ENCODE measurements around the gene TTC28. TPM values are rescaled to one million over a fixed set of nuclear protein-coding genes. Genes with fewer than 3 reads are reported as not detected.

TTC28 gene
- total and polyA plus RNA-seq, 2 donors (not counting 3 experiments of a cell fraction or from before 2014, with no cell fraction given): 16.5 to 51.1 TPM

DNA sequence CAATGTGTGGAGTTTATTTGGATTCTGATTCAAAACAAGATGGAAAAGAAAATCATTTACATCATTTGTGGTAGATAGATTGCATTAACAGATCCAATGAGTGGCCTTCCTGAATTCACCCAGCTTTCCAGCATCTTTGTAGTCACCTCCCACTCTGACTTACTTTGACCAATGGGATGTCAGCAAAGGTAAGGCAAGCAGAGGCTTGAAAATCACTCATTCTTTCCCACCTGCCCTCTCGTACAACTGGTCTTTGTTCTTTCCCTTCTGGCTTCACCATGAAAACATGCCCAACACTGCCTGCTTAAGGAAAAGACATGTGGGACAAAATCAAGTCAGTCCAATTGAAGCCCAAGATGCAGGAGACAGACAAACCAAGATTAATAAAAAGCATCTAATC, 202.1 kb downstream of the TTC28 start:
- FAIRE-seq: no peak
- H3K27me3 ChIP-seq (ENCODE audit: control insufficient read depth in 2 of 2, insufficient read depth in 2 of 2, low read length in 2 of 2): no peaks in the 10 kb centered on the region
- H3K9me1 ChIP-seq (replicated peaks; ENCODE audit: control insufficient read depth, extremely low read depth, insufficient read depth, low read length): no peaks in the 10 kb centered on the region
- H3K9me3 ChIP-seq (replicated peaks; ENCODE audit: control insufficient read depth, insufficient read depth, low read length): no peaks in the 10 kb centered on the region
- TF ChIP-seq, protein P1, sequence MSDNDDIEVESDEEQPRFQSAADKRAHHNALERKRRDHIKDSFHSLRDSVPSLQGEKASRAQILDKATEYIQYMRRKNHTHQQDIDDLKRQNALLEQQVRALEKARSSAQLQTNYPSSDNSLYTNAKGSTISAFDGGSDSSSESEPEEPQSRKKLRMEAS (IDR thresholded peaks at IDR 0.05; ENCODE audit: insufficient read depth, insufficient read length): no peak
- TF ChIP-seq FOS (IDR thresholded peaks at IDR 0.05; ENCODE audit: borderline replicate concordance, insufficient read depth, low read length) (no peak), POLR2AphosphoS5 (IDR thresholded peaks at IDR 0.05; ENCODE audit: insufficient read depth, low read depth, low read length) (no peak), GATA2 (IDR thresholded peaks at IDR 0.05; ENCODE audit: insufficient read depth, insufficient read length, low read depth, low read length) (no peak), EZH2 (IDR thresholded peaks at IDR 0.05; ENCODE audit: borderline replicate concordance, low read depth, low read length, severe bottlenecking) (no peak), POLR2A (IDR thresholded peaks at IDR 0.05; ENCODE audit: low read depth, low read length) (no peak), JUN (IDR thresholded peaks at IDR 0.05; ENCODE audit: borderline replicate concordance, insufficient read depth, insufficient read length, low read depth) (no peak), MYC (IDR thresholded peaks at IDR 0.05; ENCODE audit: low read depth, low read length) (no peak)
- TF ChIP-seq, protein P2, sequence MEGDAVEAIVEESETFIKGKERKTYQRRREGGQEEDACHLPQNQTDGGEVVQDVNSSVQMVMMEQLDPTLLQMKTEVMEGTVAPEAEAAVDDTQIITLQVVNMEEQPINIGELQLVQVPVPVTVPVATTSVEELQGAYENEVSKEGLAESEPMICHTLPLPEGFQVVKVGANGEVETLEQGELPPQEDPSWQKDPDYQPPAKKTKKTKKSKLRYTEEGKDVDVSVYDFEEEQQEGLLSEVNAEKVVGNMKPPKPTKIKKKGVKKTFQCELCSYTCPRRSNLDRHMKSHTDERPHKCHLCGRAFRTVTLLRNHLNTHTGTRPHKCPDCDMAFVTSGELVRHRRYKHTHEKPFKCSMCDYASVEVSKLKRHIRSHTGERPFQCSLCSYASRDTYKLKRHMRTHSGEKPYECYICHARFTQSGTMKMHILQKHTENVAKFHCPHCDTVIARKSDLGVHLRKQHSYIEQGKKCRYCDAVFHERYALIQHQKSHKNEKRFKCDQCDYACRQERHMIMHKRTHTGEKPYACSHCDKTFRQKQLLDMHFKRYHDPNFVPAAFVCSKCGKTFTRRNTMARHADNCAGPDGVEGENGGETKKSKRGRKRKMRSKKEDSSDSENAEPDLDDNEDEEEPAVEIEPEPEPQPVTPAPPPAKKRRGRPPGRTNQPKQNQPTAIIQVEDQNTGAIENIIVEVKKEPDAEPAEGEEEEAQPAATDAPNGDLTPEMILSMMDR (IDR thresholded peaks at IDR 0.05; ENCODE audit: extremely low read depth in 1 of 2, insufficient read depth in 1 of 2, low read depth in 1 of 2, low read length in 2 of 2): no peak
- no peak overlapping the region for H3K9ac ChIP-seq (replicated peaks; ENCODE audit: extremely low read depth, insufficient read depth, low read length)
- no peak overlapping the region for H3K4me2 ChIP-seq (ENCODE audit: insufficient read depth, low read length)
- peaks cover 2% of the 10 kb centered on the region for H4K20me1 ChIP-seq (replicated peaks; ENCODE audit: control insufficient read depth, extremely low read depth, insufficient read depth, low read length)
- no peaks in the 10 kb centered on the region for H3K36me3 ChIP-seq (ENCODE audit: control insufficient read depth in 2 of 2, extremely low read depth in 1 of 2, insufficient read depth in 2 of 2, low read length in 2 of 2)
- no TSS peak for BruUV-seq (replicated peaks)
- ChIA-PET CTCF (interaction anchor here (1.0 kb wide), 1 partner anchor 426 kb away, joined by 3 read pairs; no protein-coding TSS in a partner anchor), POLR2A (no interaction called here)
- no peak for DNase-seq (ENCODE audit: low read depth, low spot score)
- no peak overlapping the region for H3K27ac ChIP-seq (ENCODE audit: insufficient read depth, low read depth, low read length)
- intact Hi-C loops (cut with micrococcal nuclease): no loop called here
- H3K4me3 ChIP-seq (replicated peaks in 1 of 3; ENCODE audit: insufficient read depth in 1 of 3, low read depth in 1 of 3, low read length in 3 of 3): no peak overlapping the region
- no peaks in the 10 kb centered on the region for H3K79me2 ChIP-seq (ENCODE audit: control insufficient read depth, insufficient read depth, low read length)
- H2AFZ ChIP-seq (ENCODE audit: low read depth, low read length): no peak overlapping the region
- dilution Hi-C loops (cut with MboI; ENCODE audit: extremely low pct_ligation_motif_present, low sequenced_read_pairs): no loop called here
- H3K4me1 ChIP-seq (ENCODE audit: control insufficient read depth, extremely low read depth, insufficient read depth, low read length): no peaks in the 10 kb centered on the region

Measured in endothelial cell of umbilical vein (primary cell).